ACC112 (cell line): ENCODE measurements around the gene RSBN1L.

Experiments
- H2AFZ ChIP-seq: fragments of 200-600 bp; sonication (generic); one replicate; pipeline ENCODE4 v1.6.0; 2017; ENCODE audit warnings: antibody characterized with exemption, low read length; ENCODE audit not compliant: unreplicated experiment
- H3K27ac ChIP-seq: fragments of 200-600 bp; sonication (generic); 2 replicates; pipeline ENCODE4 v1.5.1; 2014; ENCODE audit warnings: low read depth, mild to moderate bottlenecking, antibody characterized with exemption, low read length, moderate library complexity
- H3K27me3 ChIP-seq: fragments of 200-600 bp; sonication (generic); 2 replicates; pipeline ENCODE4 v1.6.1; 2014; ENCODE audit warnings: mild to moderate bottlenecking, antibody characterized with exemption, low read length, moderate library complexity, mixed read lengths; ENCODE audit not compliant: insufficient read depth
- H3K36me3 ChIP-seq: fragments of 200-600 bp; sonication (generic); 2 replicates; pipeline ENCODE4 v1.6.1; 2016; ENCODE audit warnings: mild to moderate bottlenecking, antibody characterized with exemption, low read length, moderate library complexity, mixed read lengths; ENCODE audit not compliant: insufficient read depth
- H3K4me1 ChIP-seq: fragments of 200-600 bp; sonication (generic); one replicate; pipeline ENCODE4 v1.6.1; 2016; ENCODE audit warnings: low read length, mixed read lengths; ENCODE audit not compliant: insufficient read depth, unreplicated experiment, control insufficient read depth
- H3K4me3 ChIP-seq: fragments of 200-600 bp; sonication (generic); 2 replicates; pipeline ENCODE4 v1.5.1; 2014; ENCODE audit warnings: mild to moderate bottlenecking, low read depth, low read length
- H3K79me2 ChIP-seq: fragments of 200-600 bp; sonication (generic); one replicate; pipeline ENCODE4 v1.6.0; 2016; ENCODE audit warnings: low read length; ENCODE audit not compliant: control insufficient read depth, unreplicated experiment, insufficient read depth

RSBN1L gene

GRCh38 chr7:77800158-77800557 is 103.9 kb downstream of the RSBN1L start:
- H3K4me3 ChIP-seq: peak overlapping the region; percentile 90
- H3K4me1 ChIP-seq: peaks cover 24% of the 10 kb centered on the region
- no peaks in the 10 kb centered on the region for H3K27me3 ChIP-seq
- H3K36me3 ChIP-seq: no peaks in the 10 kb centered on the region
- H3K79me2 ChIP-seq: peaks cover 57% of the 10 kb centered on the region
- H3K27ac ChIP-seq: no peak overlapping the region
- H2AFZ ChIP-seq: no peak overlapping the region

GRCh38 chr7:77800730-77801129 is 104.5 kb downstream of the RSBN1L start:
- Histone ChIP-seq H3K27ac (no peak overlapping the region), H3K4me3 (0 out of 2 replicates have a peak overlapping the region, but pooled peaks have one; percentile 90), H3K27me3 (no peaks in the 10 kb centered on the region), H3K4me1 (peaks cover 24% of the 10 kb centered on the region), H3K36me3 (no peaks in the 10 kb centered on the region), H2AFZ (no peak overlapping the region), H3K79me2 (peaks cover 54% of the 10 kb centered on the region)

GRCh38 chr7:77802557-77803405 is 106.5 kb downstream of the RSBN1L start:
- H3K4me3 ChIP-seq: no peak overlapping the region
- no peaks in the 10 kb centered on the region for H3K36me3 ChIP-seq
- no peaks in the 10 kb centered on the region for H3K27me3 ChIP-seq
- peaks cover 39% of the 10 kb centered on the region for H3K79me2 ChIP-seq
- no peak overlapping the region for H3K27ac ChIP-seq
- H2AFZ ChIP-seq: no peak overlapping the region
- H3K4me1 ChIP-seq: peaks cover 13% of the 10 kb centered on the region

- no peaks in the 10 kb centered on the region for H3K36me3 ChIP-seq
- peaks cover 5% of the 10 kb centered on the region for H3K4me1 ChIP-seq
These were observed 110.2 kb downstream of the RSBN1L start for GRCh38 chr7:77806425-77806824.

GRCh38 chr7:77808517-77808916 is 112.3 kb downstream of the RSBN1L start:
- Histone ChIP-seq H3K27ac (no peak overlapping the region), H3K79me2 (peaks cover 33% of the 10 kb centered on the region), H3K36me3 (0 out of 2 replicates have a peak, but pooled peaks cover 4% of the 10 kb centered on the region), H2AFZ (no peak overlapping the region), H3K27me3 (no peaks in the 10 kb centered on the region), H3K4me3 (no peak overlapping the region), H3K4me1 (peaks cover 13% of the 10 kb centered on the region)

More at GRCh38 chr7:77806425-77806824, 110.2 kb downstream of the RSBN1L start:
- H3K79me2 ChIP-seq: peaks cover 24% of the 10 kb centered on the region
- no peak overlapping the region for H2AFZ ChIP-seq
- H3K4me3 ChIP-seq: no peak overlapping the region
- no peaks in the 10 kb centered on the region for H3K27me3 ChIP-seq
- H3K27ac ChIP-seq: no peak overlapping the region

- peaks cover 41% of the 10 kb centered on the region for H3K79me2 ChIP-seq
- no peak overlapping the region for H2AFZ ChIP-seq
- H3K36me3 ChIP-seq: 0 out of 2 replicates have a peak, but pooled peaks cover 4% of the 10 kb centered on the region
- H3K4me3 ChIP-seq: peak overlapping the region; percentile 13; the same call in 1 of the 2 replicates
- peaks cover 13% of the 10 kb centered on the region for H3K4me1 ChIP-seq
- H3K27ac ChIP-seq: peak overlapping the region; percentile 65
- no peaks in the 10 kb centered on the region for H3K27me3 ChIP-seq
These were observed 115.4 kb downstream of the RSBN1L start for GRCh38 chr7:77811516-77812289.

- Histone ChIP-seq H3K27ac (peak overlapping the region; percentile 65), H3K79me2 (peaks cover 44% of the 10 kb centered on the region), H3K27me3 (no peaks in the 10 kb centered on the region), H3K4me3 (peak overlapping the region; percentile 13; the same call in 1 of the 2 replicates), H2AFZ (no peak overlapping the region), H3K36me3 (0 out of 2 replicates have a peak, but pooled peaks cover 4% of the 10 kb centered on the region), H3K4me1 (peaks cover 13% of the 10 kb centered on the region)
These were observed 116.0 kb downstream of the RSBN1L start for GRCh38 chr7:77812290-77812685.

GRCh38 chr7:77813180-77813579 is 116.9 kb downstream of the RSBN1L start:
- Histone ChIP-seq H3K4me1 (peaks cover 13% of the 10 kb centered on the region), H2AFZ (no peak overlapping the region), H3K4me3 (no peak overlapping the region), H3K79me2 (peaks cover 41% of the 10 kb centered on the region), H3K27ac (no peak overlapping the region), H3K36me3 (0 out of 2 replicates have a peak, but pooled peaks cover 4% of the 10 kb centered on the region), H3K27me3 (no peaks in the 10 kb centered on the region)

- H3K4me3 ChIP-seq: no peak overlapping the region
- peaks cover 8% of the 10 kb centered on the region; the same call in 1 of the 2 replicates for H3K36me3 ChIP-seq
- H3K4me1 ChIP-seq: no peaks in the 10 kb centered on the region
- no peak overlapping the region for H3K27ac ChIP-seq
- no peak overlapping the region for H2AFZ ChIP-seq
- H3K27me3 ChIP-seq: no peaks in the 10 kb centered on the region
- peaks cover 21% of the 10 kb centered on the region for H3K79me2 ChIP-seq
These were observed 122.8 kb downstream of the RSBN1L start for GRCh38 chr7:77819021-77819420.

- no peak overlapping the region for H3K27ac ChIP-seq
- H3K4me1 ChIP-seq: no peaks in the 10 kb centered on the region
- H3K79me2 ChIP-seq: peaks cover 16% of the 10 kb centered on the region
- peaks cover 11% of the 10 kb centered on the region; the same call in 1 of the 2 replicates for H3K36me3 ChIP-seq
- H2AFZ ChIP-seq: no peak overlapping the region
- H3K27me3 ChIP-seq: no peaks in the 10 kb centered on the region
- H3K4me3 ChIP-seq: no peak overlapping the region
These were observed 124.7 kb downstream of the RSBN1L start for GRCh38 chr7:77820967-77821366.
